Retinal pigment epithelial cell (primary cell): Measurements from ENCODE around the gene TRPM3.

Source experiments
- DNase-seq: peaks from one replicate; pipeline ENCODE4 v3.0.0-alpha.2; 2010; ENCODE audit warnings: low read depth
- H3K4me3 ChIP-seq: 2 replicates; pipeline ENCODE4 v1.5.1; 2011; ENCODE audit warnings: mild to moderate bottlenecking, low read length, control low read depth, moderate library complexity
- CTCF ChIP-seq: conservative IDR thresholded peaks from 2 replicates; pipeline ENCODE4 v1.5.1; 2011; ENCODE audit warnings: low read depth, low read length, control low read depth, inconsistent platforms

The TRPM3 gene

GRCh38 chr9:70551801-70552200 lies 569.6 kb downstream of the TRPM3 start:
- no peak for TF ChIP-seq CTCF
- H3K4me3 ChIP-seq: no peak overlapping the region
- no peak for DNase-seq

- no peak for DNase-seq
- no peak overlapping the region for H3K4me3 ChIP-seq
- TF ChIP-seq CTCF: no peak
These were observed 570.0 kb downstream of the TRPM3 start for GRCh38 chr9:70551396-70551795.

GRCh38 chr9:70549926-70550325 lies 571.5 kb downstream of the TRPM3 start:
- TF ChIP-seq CTCF: no peak
- H3K4me3 ChIP-seq: no peak overlapping the region
- no peak for DNase-seq

- no peak for TF ChIP-seq CTCF
- H3K4me3 ChIP-seq: no peak overlapping the region
- no peak for DNase-seq
These were observed 579.0 kb downstream of the TRPM3 start for GRCh38 chr9:70542311-70542931.

- DNase-seq: no peak
- TF ChIP-seq CTCF: no peak
- H3K4me3 ChIP-seq: no peak overlapping the region
These were observed 581.4 kb downstream of the TRPM3 start for GRCh38 chr9:70540016-70540415.

GRCh38 chr9:70539526-70539925 lies 581.9 kb downstream of the TRPM3 start:
- DNase-seq: no peak
- H3K4me3 ChIP-seq: no peak overlapping the region
- no peak for TF ChIP-seq CTCF

- no peak for DNase-seq
- TF ChIP-seq CTCF: no peak
These were observed 582.4 kb downstream of the TRPM3 start for GRCh38 chr9:70539001-70539400.

More at GRCh38 chr9:70539001-70539400, 582.4 kb downstream of the TRPM3 start:
- H3K4me3 ChIP-seq: no peak overlapping the region
